Measurements from ENCODE around the gene LUZP2.

DNA sequence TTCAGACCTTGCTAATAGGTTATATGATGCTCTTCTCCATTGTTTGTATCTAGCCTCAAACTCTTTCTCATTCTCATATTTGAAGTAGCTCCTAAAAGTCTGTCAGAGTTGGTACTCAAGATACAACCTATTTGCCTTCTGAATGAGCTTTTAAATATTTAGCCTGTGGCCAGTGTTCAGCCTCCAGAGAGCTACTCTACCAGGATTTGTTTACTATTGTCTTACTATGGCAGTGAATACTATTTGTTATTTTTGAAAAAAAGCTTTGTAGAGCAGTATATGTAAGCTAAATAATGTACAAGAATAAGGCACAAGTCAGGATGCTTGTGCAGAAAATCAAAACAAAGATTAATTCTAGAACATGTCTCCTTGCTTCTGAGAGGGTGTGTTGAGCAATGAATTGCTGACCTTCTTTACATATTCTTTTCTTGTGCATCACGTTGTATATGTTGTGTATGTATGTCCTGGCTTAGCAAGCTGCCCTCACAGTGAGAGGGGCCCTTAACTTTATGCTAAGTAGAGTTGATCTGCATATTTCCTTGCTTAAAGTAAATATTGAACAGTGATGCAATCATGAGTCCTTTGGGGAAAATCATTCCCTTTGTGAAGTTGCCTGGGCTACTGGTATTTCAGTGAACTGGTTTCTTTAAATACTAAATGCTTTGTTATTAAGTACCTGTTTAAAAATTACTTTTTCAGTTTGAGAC lies 438.0 kb downstream of the LUZP2 start:
- TF ChIP-seq, protein P1, sequence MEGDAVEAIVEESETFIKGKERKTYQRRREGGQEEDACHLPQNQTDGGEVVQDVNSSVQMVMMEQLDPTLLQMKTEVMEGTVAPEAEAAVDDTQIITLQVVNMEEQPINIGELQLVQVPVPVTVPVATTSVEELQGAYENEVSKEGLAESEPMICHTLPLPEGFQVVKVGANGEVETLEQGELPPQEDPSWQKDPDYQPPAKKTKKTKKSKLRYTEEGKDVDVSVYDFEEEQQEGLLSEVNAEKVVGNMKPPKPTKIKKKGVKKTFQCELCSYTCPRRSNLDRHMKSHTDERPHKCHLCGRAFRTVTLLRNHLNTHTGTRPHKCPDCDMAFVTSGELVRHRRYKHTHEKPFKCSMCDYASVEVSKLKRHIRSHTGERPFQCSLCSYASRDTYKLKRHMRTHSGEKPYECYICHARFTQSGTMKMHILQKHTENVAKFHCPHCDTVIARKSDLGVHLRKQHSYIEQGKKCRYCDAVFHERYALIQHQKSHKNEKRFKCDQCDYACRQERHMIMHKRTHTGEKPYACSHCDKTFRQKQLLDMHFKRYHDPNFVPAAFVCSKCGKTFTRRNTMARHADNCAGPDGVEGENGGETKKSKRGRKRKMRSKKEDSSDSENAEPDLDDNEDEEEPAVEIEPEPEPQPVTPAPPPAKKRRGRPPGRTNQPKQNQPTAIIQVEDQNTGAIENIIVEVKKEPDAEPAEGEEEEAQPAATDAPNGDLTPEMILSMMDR (IDR thresholded peaks at IDR 0.05; ENCODE audit: low read depth, low read length, missing input control) = no peak
- TF ChIP-seq, protein P2, sequence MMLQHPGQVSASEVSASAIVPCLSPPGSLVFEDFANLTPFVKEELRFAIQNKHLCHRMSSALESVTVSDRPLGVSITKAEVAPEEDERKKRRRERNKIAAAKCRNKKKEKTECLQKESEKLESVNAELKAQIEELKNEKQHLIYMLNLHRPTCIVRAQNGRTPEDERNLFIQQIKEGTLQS (IDR thresholded peaks at IDR 0.05) = no peak

Data from liver (tissue), 3 donors.